DND-41 (cell line): ENCODE data around the gene DCUN1D1.

ENCODE experiments used
- EZH2 ChIP-seq: IDR thresholded peaks from 3 replicates; pipeline ENCODE4 v1.6.1; 2012; ENCODE audit warnings: borderline replicate concordance, low read depth, mild to moderate bottlenecking, moderate library complexity, low read length, inconsistent platforms; ENCODE audit not compliant: severe bottlenecking
- TF ChIP-seq, protein P1 (sequence below): IDR thresholded peaks from 2 replicates; pipeline ENCODE4 v1.5.1; 2012; ENCODE audit warnings: borderline replicate concordance, low read length, moderate library complexity, mild to moderate bottlenecking; ENCODE audit not compliant: poor library complexity, severe bottlenecking; ENCODE audit errors: extremely low read depth

DNA sequence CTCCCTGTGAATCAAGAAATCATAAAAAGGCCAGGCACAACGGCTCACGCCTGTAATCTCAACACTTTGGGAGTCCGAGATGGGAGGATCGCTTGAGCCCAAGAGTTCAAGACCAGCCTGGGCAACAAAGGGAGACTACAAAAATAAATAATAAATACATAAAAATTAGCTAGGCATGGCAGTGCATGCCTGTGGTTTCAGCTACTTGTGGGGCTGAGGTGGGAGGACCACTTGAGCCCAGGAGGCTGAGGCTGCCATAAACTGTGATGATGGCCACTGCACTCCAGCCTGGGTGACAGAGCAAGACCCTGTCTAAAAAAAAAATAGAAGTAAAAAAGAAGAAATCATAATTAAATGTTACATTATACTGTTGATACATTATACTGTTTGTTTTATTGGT lies 28.0 kb upstream of the DCUN1D1 start:
- TF ChIP-seq, protein P1, sequence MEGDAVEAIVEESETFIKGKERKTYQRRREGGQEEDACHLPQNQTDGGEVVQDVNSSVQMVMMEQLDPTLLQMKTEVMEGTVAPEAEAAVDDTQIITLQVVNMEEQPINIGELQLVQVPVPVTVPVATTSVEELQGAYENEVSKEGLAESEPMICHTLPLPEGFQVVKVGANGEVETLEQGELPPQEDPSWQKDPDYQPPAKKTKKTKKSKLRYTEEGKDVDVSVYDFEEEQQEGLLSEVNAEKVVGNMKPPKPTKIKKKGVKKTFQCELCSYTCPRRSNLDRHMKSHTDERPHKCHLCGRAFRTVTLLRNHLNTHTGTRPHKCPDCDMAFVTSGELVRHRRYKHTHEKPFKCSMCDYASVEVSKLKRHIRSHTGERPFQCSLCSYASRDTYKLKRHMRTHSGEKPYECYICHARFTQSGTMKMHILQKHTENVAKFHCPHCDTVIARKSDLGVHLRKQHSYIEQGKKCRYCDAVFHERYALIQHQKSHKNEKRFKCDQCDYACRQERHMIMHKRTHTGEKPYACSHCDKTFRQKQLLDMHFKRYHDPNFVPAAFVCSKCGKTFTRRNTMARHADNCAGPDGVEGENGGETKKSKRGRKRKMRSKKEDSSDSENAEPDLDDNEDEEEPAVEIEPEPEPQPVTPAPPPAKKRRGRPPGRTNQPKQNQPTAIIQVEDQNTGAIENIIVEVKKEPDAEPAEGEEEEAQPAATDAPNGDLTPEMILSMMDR = no peak
- no peak for TF ChIP-seq EZH2
